Heart right ventricle (tissue), 16 donors: ENCODE measurements around the gene GALNT18. TPM values are rescaled to one million over a fixed set of nuclear protein-coding genes. Genes with fewer than 3 reads are reported as not detected.

Experiments used
- ATAC-seq, 8 donors: fragments of 200-7000 bp; cut with Tn5 transposase; one replicate each; pipeline ENCODE4 v1.9.1; 2020; ENCODE audit warnings: mild to moderate bottlenecking in 8 of 8, moderate library complexity in 8 of 8, moderate number of reproducible peaks in 1 of 8
- DNase-seq, 2 donors: peaks; one replicate each; pipeline ENCODE4 v3.0.0-alpha.2; 2020
- H3K27ac ChIP-seq, 10 donors: fragments of 200-600 bp; sonication (generic) in 2 of 10; one replicate each; pipeline versions ENCODE4 v1.5.0 to v1.8.0; 2020 to 2022; ENCODE audit warnings: mild to moderate bottlenecking in 3 of 10
- H3K27me3 ChIP-seq, 7 donors: fragments of 200-600 bp; one replicate each; pipeline ENCODE4 v1.8.0; 2021 to 2022; ENCODE audit warnings: mild to moderate bottlenecking in 2 of 7
- H3K36me3 ChIP-seq, 9 donors: fragments of 200-600 bp; sonication (generic) in 1 of 9; one replicate each; pipeline versions ENCODE4 v1.5.0 to v1.8.0; 2020 to 2022; ENCODE audit warnings: mild to moderate bottlenecking in 2 of 9
- H3K4me1 ChIP-seq, 9 donors: fragments of 200-600 bp; sonication (generic) in 1 of 9; one replicate each; pipeline versions ENCODE4 v1.5.0 to v1.8.0; 2020 to 2022; ENCODE audit warnings: mild to moderate bottlenecking in 4 of 9
- H3K4me3 ChIP-seq, 10 donors: fragments of 200-600 bp; sonication (generic) in 2 of 10; one replicate each; pipeline versions ENCODE4 v1.5.0 to v1.8.0; 2020 to 2022; ENCODE audit warnings: mild to moderate bottlenecking in 7 of 10, moderate library complexity in 2 of 10
- H3K9me3 ChIP-seq, 11 donors: fragments of 200-600 bp in 10 of 11; sonication (generic) in 2 of 11; one replicate each; pipeline versions ENCODE4 v1.5.0 to v1.8.0; 2013 to 2022; ENCODE audit warnings: mild to moderate bottlenecking in 2 of 11, control low read depth in 1 of 11, moderate library complexity in 1 of 11
- WGBS, 2 donors: extraction: QIAGEN DNeasy Blood & Tissue Kit; methylation state at CpG; one replicate each; pipeline ENCODE4 v1.1.7; 2013; ENCODE audit warnings: inconsistent platforms in 1 of 2; 5-methylcytosine and 5-hydroxymethylcytosine counted together
- intact Hi-C, 10 donors: fragments of 100-400 bp; cut with DNase I; formaldehyde crosslinking; loops; one replicate each; pipeline versions ENCODE4 v1.11.1 to v1.14.2; 2022
- polyA plus RNA-seq, 2 donors: library from polyadenylated mRNA; stranded (reverse); fragments of 200-250 nt; gene quantifications; one replicate each; pipeline ENCODE4 v1.2.3, GENCODE V29; 2013
- total RNA-seq, 10 donors: library from RNA; stranded (reverse); fragmentation: NEBNext Ultra II Directional in 3 of 10; extraction: Animal tissue kit (Norgen Biotek cat#: 25700) in 3 of 10; gene quantifications; one replicate each; pipeline versions ENCODE4 v1.2.1 to v1.2.4, GENCODE V29; 2021 to 2023
- TF ChIP-seq, protein P1 (sequence below), 9 donors: fragments of 200-600 bp; sonication (generic) in 2 of 9; IDR thresholded peaks; one replicate each; pipeline versions ENCODE4 v1.5.0 to v1.8.0; 2021 to 2022; ENCODE audit warnings: antibody characterized with exemption in 9 of 9, mild to moderate bottlenecking in 5 of 9, moderate library complexity in 1 of 9
- donor health status: Arrhythmogenic right ventricular cardiomyopathy.
- donor health status: ischemic (EF 13 %, LVEDD 7.1; RV severe dilation, severe dysfunction).
- donor health status: healthy with polysubstance abuse.
- donor health status: DM: no; HTN: yes; CAD: no.
- donor health status: DM: no; HTN: no; CAD: no.
- donor health status: ischemic (EF 25% LVEDD 6.9; RV normal size, moderate dysfunction).
- donor health status: ischemic (EF 25% LVEDD 5.7; RV mildly dilated, moderate dysfunction).
- donor health status: healthy.
- donor health status: DM: yes; HTN: yes; CAD: no.
- donor health status: Ischemic cardiomyopathy.
- donor health status: ischemic (EF 35%, LVEDD 5.7; RV mildly dilated, moderate dysfunction).
- donor health status: nonischemic (EF 11% LVEDD 7.7; RV severe dilation, severe dysfunction).
- donor health status: DM: yes; HTN: yes; CAD: no.
- donor health status: PGD.
- donor health status: ischemic (EF 29% LVEDD 5.4; RV normal size, mild dysfunction).
- donor health status: nonischemic (EF 23%, LVEDD 6.1; RV moderate dilation, normal function).

Gene GALNT18
- total and polyA plus RNA-seq, 12 donors, result 7.0 to 29.0 (median 15.6) TPM

DNA sequence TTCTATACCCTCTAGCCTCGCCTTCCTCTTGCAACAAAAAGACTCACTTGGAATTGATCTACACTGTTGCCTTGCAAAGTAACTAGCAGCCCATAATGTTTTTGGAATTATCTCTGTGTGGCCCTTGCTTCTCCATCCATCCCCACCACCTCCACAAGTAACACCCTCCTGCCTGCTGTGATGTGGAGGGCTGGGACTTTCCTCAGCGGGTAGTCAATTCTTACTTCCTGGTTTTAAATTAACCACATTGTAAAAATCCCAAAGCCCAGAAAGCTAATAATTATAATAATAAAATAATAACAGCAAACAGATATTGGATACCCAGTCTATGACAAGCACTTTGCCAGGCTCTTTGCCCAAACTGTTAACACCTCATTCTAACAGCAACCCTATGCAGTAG lies 40.8 kb upstream of the GALNT18 start:
- H3K4me3 ChIP-seq, result no peak overlapping the region
- H3K9me3 ChIP-seq, result peaks cover 0 to 6% (median 0%) of the 10 kb centered on the region in 11 donors
- intact Hi-C loops, result no loop called here
- ATAC-seq, result no peak
- 94 to 95% methylated on average over 2 of the region's 2 CpGs for WGBS, 2 donors
- DNase-seq, result no peak
- TF ChIP-seq, protein P1, sequence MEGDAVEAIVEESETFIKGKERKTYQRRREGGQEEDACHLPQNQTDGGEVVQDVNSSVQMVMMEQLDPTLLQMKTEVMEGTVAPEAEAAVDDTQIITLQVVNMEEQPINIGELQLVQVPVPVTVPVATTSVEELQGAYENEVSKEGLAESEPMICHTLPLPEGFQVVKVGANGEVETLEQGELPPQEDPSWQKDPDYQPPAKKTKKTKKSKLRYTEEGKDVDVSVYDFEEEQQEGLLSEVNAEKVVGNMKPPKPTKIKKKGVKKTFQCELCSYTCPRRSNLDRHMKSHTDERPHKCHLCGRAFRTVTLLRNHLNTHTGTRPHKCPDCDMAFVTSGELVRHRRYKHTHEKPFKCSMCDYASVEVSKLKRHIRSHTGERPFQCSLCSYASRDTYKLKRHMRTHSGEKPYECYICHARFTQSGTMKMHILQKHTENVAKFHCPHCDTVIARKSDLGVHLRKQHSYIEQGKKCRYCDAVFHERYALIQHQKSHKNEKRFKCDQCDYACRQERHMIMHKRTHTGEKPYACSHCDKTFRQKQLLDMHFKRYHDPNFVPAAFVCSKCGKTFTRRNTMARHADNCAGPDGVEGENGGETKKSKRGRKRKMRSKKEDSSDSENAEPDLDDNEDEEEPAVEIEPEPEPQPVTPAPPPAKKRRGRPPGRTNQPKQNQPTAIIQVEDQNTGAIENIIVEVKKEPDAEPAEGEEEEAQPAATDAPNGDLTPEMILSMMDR (IDR thresholded peaks at IDR 0.05), result no peak
- H3K36me3 ChIP-seq, result no peaks in the 10 kb centered on the region
- H3K27ac ChIP-seq, result no peak overlapping the region
- peaks cover 0 to 10% (median 0%) of the 10 kb centered on the region in 7 donors for H3K27me3 ChIP-seq
- H3K4me1 ChIP-seq, result peaks cover 0 to 5% (median 0%) of the 10 kb centered on the region in 9 donors

DNA sequence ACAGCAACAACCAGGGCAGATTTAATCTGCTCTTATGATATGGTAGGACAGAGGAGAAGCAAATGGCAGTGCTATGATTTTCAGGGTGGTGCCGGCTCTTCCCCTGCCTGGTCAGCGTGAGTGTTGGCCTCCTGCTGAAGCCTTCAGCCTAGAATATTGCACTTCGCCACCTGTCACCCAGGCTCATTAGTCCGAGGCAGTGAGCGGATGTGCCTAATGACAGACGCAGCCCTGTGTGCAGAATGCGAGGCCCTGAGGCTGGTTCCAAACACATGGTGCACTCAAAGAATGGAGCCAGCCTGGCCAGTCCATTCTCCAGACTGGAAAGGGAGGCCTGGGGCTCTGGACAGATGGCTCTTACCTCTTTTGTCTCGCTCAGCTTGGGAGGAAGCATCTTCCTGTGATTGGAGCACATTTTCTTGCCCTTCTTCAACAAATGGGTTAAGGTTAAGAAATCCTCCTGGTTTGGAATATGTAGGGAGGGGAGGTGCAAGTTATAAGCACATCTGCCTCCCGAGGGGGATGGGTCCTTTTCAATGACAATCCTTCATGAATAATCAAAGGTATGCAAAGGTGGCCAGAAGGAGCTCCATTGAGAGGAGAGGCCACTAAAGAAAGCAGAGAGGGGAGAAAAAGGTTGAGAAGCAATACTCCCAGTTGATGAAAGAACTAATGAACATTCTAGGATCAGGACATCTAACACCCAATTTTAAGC lies 39.7 kb upstream of the GALNT18 start:
- ATAC-seq (no peak), DNase-seq (no peak)
- H3K9me3 ChIP-seq, result no peaks in the 10 kb centered on the region
- peaks cover 0 to 10% (median 0%) of the 10 kb centered on the region in 7 donors for H3K27me3 ChIP-seq
- H3K27ac ChIP-seq, result no peak overlapping the region
- TF ChIP-seq, protein P1 (IDR thresholded peaks at IDR 0.05), result no peak
- intact Hi-C loops, result no loop called here
- WGBS, 2 donors, result 89 to 90% methylated on average over 9 of the region's 9 CpGs
- no peaks in the 10 kb centered on the region for H3K36me3 ChIP-seq
- H3K4me3 ChIP-seq, result no peak overlapping the region
- peaks cover 0 to 11% (median 0%) of the 10 kb centered on the region in 9 donors for H3K4me1 ChIP-seq

DNA sequence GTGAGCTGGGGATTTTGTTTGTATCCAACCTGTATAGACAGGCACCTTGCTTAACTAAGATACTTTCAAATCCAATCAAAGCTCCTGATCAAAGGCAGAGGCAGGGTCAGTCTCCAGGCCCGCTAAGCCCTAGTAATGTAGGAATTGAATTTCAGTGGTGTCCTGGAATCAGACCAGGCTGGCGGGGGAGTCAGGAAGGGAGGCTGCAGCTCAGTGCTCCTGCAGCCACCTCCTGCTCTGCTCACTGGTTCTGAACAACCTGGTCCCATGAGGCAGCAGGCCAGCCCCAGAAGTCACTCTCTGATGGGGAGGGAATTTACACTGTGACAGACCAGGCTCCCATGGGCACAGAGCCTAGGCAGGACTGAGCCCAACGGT lies 38.5 kb upstream of the GALNT18 start:
- intact Hi-C loops, result no loop called here
- no peak overlapping the region for H3K27ac ChIP-seq
- no peaks in the 10 kb centered on the region for H3K9me3 ChIP-seq
- no peak for DNase-seq
- no peak overlapping the region for H3K4me3 ChIP-seq
- 55 to 59% methylated on average over 3 of the region's 3 CpGs for WGBS, 2 donors
- H3K36me3 ChIP-seq, result no peaks in the 10 kb centered on the region
- peaks cover 0 to 10% (median 0%) of the 10 kb centered on the region in 7 donors for H3K27me3 ChIP-seq
- peaks cover 0 to 11% (median 0%) of the 10 kb centered on the region in 9 donors for H3K4me1 ChIP-seq
- ATAC-seq, result peak in 1 of 8 donors; percentile 42
- TF ChIP-seq, protein P1 (IDR thresholded peaks at IDR 0.05), result no peak

DNA sequence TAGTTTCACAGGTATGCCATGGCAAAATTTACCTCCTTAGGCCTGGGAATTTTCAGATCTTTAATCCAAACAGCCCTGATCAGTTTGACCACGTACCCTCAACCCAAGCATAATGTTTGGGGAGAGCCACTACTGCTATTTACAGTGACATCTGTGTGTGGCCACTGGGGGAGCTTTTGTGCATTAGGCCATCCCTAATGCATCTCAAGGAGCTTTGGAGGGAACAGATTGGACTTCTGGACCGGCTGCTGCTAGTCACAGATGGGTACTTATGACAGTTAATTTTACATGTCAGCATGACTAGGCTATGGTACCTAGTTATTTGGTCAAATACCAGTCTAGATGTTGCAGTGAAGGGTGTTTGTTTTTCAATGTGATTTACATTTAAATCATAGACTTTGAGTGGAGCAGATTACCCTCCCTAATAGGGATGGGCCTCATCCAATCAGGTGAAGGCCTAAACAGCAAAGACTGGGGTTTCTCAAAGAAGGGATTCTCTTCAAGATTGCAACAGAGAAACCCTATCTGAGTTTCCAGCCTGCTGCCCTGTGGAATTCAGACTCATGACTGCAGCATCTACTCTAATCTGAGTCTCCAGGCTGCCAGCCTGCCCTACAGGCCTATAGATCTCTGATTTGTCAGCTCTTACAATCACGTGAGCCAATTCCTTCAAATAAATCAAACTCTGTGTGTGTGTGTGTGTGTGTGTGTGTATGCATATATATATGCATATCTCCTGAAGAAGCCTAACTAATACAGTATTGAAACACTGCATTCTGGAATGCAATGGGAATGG lies 38.0 kb upstream of the GALNT18 start:
- no peaks in the 10 kb centered on the region for H3K36me3 ChIP-seq
- no peaks in the 10 kb centered on the region for H3K9me3 ChIP-seq
- no peak overlapping the region for H3K4me3 ChIP-seq
- H3K27me3 ChIP-seq, result peaks cover 0 to 10% (median 0%) of the 10 kb centered on the region in 7 donors
- WGBS, 2 donors, result 88 to 93% methylated on average over 3 of the region's 3 CpGs
- peaks cover 0 to 11% (median 0%) of the 10 kb centered on the region in 9 donors for H3K4me1 ChIP-seq
- ATAC-seq (no peak), DNase-seq (no peak)
- H3K27ac ChIP-seq, result no peak overlapping the region
- intact Hi-C loops, result loop anchor here in 1 of 10 donors (10.0 kb wide), 1 partner anchor 125 kb away; no protein-coding TSS in a partner anchor
- TF ChIP-seq, protein P1 (IDR thresholded peaks at IDR 0.05), result peak in 5 of 9 donors; percentile 9 to 30 (median 20)
